ENCODE results near the gene MED7. TPM values are rescaled to one million over a fixed set of nuclear protein-coding genes. Genes with fewer than 3 reads are reported as not detected.

The MED7 gene
- total RNA-seq, 1 donor from 2014 or later = 11.9 TPM

DNA sequence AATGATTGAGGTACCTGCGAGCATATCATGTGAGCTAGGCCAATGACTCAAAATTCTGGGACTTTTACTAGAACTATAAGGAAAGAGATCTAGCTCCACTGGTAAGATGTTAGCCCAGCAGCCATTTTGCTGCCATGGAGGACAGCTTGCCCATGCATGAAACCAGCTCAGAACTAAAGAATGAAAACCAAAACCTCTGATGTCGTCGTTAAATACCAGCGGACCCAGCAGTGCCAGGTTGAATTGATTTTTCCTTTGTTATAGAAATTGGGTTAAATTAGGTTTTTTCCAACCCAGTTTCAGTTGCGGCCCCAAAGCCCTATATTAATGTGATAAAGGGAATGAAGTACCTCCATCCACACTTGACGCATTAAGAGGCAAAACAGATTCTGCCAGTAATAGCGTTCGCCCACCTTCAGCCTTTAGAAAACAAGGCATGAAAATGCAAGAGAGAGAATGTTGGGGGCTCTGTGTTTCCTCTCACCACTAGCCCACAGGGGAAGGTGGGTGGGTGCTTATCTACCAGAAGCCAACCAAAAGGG lies 32.5 kb upstream of the MED7 start:
- no peaks in the 10 kb centered on the region for H3K4me1 Mint-ChIP-seq (ENCODE audit: unreplicated experiment)
- no peak overlapping the region for H3K27ac Mint-ChIP-seq
- TF ChIP-seq, protein P1, sequence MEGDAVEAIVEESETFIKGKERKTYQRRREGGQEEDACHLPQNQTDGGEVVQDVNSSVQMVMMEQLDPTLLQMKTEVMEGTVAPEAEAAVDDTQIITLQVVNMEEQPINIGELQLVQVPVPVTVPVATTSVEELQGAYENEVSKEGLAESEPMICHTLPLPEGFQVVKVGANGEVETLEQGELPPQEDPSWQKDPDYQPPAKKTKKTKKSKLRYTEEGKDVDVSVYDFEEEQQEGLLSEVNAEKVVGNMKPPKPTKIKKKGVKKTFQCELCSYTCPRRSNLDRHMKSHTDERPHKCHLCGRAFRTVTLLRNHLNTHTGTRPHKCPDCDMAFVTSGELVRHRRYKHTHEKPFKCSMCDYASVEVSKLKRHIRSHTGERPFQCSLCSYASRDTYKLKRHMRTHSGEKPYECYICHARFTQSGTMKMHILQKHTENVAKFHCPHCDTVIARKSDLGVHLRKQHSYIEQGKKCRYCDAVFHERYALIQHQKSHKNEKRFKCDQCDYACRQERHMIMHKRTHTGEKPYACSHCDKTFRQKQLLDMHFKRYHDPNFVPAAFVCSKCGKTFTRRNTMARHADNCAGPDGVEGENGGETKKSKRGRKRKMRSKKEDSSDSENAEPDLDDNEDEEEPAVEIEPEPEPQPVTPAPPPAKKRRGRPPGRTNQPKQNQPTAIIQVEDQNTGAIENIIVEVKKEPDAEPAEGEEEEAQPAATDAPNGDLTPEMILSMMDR (conservative IDR thresholded peaks at IDR 0.05) = no peak
- no peaks in the 10 kb centered on the region for H3K36me3 Mint-ChIP-seq
- no peak overlapping the region for H3K4me3 Mint-ChIP-seq
- H3K9me3 Mint-ChIP-seq = no peaks in the 10 kb centered on the region
- no peak for DNase-seq (ENCODE audit: extremely low spot score, unreplicated experiment)
- peaks cover 11% of the 10 kb centered on the region for H3K27me3 Mint-ChIP-seq

DNA sequence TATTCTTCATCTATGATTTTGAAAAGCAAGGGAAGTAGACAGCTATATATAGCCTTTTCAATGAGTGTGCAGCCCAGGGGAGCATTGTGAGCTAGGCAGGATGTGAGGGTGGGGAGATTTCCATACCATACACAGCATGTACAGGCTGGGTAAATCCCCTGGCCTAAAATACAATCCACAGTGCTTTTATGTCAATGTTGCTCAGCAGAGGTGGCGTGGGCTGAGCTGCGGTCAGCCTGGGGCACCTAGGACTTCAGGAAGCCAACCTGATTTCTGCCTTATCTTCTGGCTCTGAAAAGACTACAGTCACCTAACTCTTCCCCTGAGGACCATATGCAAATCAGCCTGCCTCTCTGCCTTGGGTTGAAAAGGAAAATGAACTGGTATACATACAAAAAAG lies 29.7 kb upstream of the MED7 start:
- TF ChIP-seq, protein P1 (conservative IDR thresholded peaks at IDR 0.05) = no peak
- no peaks in the 10 kb centered on the region for H3K4me1 Mint-ChIP-seq (ENCODE audit: unreplicated experiment)
- no peak overlapping the region for H3K27ac Mint-ChIP-seq
- no peaks in the 10 kb centered on the region for H3K36me3 Mint-ChIP-seq
- peaks cover 4% of the 10 kb centered on the region for H3K27me3 Mint-ChIP-seq
- H3K4me3 Mint-ChIP-seq = no peak overlapping the region
- no peaks in the 10 kb centered on the region for H3K9me3 Mint-ChIP-seq
- no peak for DNase-seq (ENCODE audit: extremely low spot score, unreplicated experiment)

DNA sequence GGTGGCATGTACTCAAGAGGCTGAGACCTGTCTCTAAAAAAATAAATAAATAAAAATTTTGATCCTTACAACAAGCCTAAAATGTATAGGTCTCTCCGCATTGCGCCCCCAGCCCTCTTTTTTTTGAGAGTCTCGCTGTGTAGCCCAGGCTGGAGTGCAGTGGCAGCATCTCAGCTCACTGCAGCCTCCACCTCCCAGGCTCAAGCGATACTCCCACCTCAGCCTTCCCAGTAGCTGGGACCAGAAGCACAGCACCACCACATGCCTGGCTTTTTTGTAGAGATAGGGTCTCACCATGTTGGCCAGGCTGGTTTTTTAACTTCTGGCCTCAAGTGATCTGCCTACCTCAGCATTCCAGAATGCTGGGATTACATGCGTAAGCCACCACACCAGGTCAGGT lies 25.6 kb upstream of the MED7 start:
- no peak overlapping the region for H3K27ac Mint-ChIP-seq
- TF ChIP-seq, protein P1 (conservative IDR thresholded peaks at IDR 0.05) = no peak
- H3K9me3 Mint-ChIP-seq = no peaks in the 10 kb centered on the region

DNA sequence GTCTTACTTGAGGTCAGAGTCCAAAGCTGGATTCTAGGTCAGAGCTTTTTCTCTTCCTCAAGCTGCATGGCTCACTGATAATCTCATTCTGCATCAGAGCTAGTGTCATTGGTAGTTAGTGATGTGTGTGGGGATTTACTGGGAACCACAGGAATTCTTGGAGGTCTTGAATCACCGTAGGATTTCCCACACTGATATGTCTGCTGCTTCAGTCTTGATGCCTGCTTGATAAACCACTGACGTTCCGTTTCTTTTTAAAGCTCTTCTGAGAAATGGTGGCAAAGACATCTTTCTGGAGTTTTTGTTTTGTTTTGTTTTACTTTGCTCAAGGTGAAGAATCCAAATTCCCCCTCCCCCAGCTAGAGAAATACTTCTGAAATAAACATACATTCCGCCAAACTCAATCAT lies 24.6 kb upstream of the MED7 start:
- no peak overlapping the region for H3K27ac Mint-ChIP-seq
- no peak for DNase-seq (ENCODE audit: extremely low spot score, unreplicated experiment)
- TF ChIP-seq, protein P1 (conservative IDR thresholded peaks at IDR 0.05) = no peak
- H3K4me3 Mint-ChIP-seq = no peak overlapping the region
- H3K9me3 Mint-ChIP-seq = no peaks in the 10 kb centered on the region
- H3K4me1 Mint-ChIP-seq (ENCODE audit: unreplicated experiment) = no peaks in the 10 kb centered on the region
- H3K27me3 Mint-ChIP-seq = peaks cover 6% of the 10 kb centered on the region
- H3K36me3 Mint-ChIP-seq = no peaks in the 10 kb centered on the region

More for the DNA sequence above, 25.6 kb upstream of the MED7 start:
- Mint-ChIP-seq H3K36me3 (no peaks in the 10 kb centered on the region), H3K4me3 (no peak overlapping the region), H3K27me3 (peaks cover 6% of the 10 kb centered on the region), H3K4me1 (ENCODE audit: unreplicated experiment) (no peaks in the 10 kb centered on the region)
- DNase-seq (ENCODE audit: extremely low spot score, unreplicated experiment) = no peak

DNA sequence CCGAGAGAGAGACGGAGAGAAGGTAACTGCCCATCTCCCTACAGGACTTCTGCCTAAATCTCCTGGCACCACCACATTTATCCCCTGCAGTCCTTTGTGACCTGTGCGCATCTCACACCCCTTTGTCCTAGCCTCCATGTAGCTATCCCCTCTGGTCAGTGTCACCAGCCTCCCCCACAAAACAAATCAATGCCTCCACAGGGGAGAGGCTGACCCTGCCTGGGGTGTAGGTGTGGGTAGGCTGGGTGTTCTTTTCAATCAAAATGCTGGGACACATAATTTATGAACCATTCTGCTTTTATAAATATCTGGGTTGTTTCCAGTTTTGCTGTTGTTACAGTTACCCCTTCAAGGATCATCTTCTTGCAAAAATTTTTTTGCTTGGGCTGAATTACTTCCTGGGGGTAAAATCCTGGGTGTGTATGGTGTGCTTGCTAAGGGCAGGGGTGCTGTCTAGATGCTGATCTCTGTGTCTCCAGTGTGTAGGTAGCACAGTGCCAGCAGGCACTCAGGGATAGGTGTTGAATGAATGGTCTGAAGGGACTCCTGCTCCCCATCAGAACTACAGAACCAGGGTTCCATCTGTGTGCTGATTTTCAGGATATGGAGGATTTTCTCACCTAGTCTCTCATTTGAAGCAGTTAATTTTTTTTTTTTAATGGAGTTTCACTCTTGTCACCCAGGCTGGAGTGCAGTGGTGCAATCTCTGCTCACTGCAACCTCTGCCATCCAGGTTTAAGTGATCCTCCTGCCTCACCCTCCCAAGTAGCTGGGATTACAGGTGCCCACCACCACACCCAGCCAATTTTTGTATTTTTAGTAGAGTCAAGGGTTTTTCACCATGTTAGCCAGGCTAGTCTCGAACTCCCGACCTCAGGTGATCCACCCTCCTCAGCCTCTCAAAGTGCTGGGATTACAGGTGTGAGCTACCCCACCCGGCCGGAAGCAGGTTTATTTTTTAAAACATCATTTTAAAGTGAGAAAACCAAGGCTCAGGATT lies 23.8 kb upstream of the MED7 start, which contains the start of gene GARIN3:
Gene GARIN3, minus strand, starts transcription at position 51 of the 1,000 bp plus-strand sequence. CDS start 96 bp downstream, outside the sequence.
- Mint-ChIP-seq H3K9me3 (no peaks in the 10 kb centered on the region), H3K27me3 (peaks cover 6% of the 10 kb centered on the region), H3K36me3 (no peaks in the 10 kb centered on the region), H3K4me1 (ENCODE audit: unreplicated experiment) (no peaks in the 10 kb centered on the region), H3K27ac (no peak within 1 kb of the TSS), H3K4me3 (no peak within 1 kb of the TSS)
- DNase-seq (ENCODE audit: extremely low spot score, unreplicated experiment) = no peak
- TF ChIP-seq, protein P1 (conservative IDR thresholded peaks at IDR 0.05) = no peak

Data from type B pancreatic cell (in vitro differentiated cells).